Islet precursor cell (in vitro differentiated cells): ENCODE measurements around the gene TBX3.

Source experiments
- DNase-seq: peaks from one replicate; pipeline ENCODE4 v3.0.0-alpha.2; 2018

TBX3 gene

GRCh38 chr12:114682106-114682784 is 1.7 kb downstream of the TBX3 start:
- DNase-seq, result peak; percentile 48

- DNase-seq, result peak; percentile 52
Measured at GRCh38 chr12:114681116-114681871, 2.7 kb downstream of the TBX3 start.

- no peak for DNase-seq
Measured at GRCh38 chr12:114680604-114681069, 3.3 kb downstream of the TBX3 start.

- DNase-seq, result no peak
Measured at GRCh38 chr12:114679942-114680341, 4.0 kb downstream of the TBX3 start.

- peak; percentile 43 for DNase-seq
Measured at GRCh38 chr12:114679452-114679875, 4.5 kb downstream of the TBX3 start.

GRCh38 chr12:114678718-114679117 is 5.3 kb downstream of the TBX3 start:
- peak; percentile 49 for DNase-seq

GRCh38 chr12:114678028-114678427 is 5.9 kb downstream of the TBX3 start:
- no peak for DNase-seq

DNA sequence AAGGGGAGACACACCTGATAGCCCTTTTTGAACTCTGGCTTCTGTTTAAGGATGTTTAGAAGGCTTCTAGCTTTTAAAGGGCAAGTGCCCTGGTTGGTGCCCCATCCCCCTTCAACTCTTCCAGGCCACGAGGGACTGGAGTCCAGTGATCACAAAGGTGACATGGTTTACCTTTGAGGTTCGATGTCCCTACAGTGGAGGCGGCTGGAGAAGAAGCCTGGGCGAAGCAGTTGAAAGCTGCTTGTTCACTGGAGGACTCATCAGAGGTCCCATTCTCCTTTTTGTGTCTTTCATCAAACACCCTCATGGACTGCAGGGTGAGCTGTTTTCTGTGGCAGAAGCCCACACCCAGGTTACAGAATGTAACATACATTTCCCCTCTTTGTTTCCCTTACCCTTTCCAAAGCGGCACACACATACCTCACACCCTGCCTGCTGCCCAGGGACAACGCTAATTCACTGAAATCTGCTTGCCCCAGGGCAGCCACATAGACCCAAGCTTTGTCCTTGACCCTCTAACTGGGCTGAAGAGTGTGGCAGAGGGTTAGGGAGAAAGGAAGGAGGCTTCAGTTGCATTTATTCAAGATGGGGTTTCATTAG is 7.7 kb downstream of the TBX3 start:
- DNase-seq, result peak; percentile 75

- DNase-seq, result peak; percentile 80
Measured at GRCh38 chr12:114674251-114675047, 9.5 kb downstream of the TBX3 start.

- no peak for DNase-seq
Measured at GRCh38 chr12:114673901-114674250, 10.1 kb downstream of the TBX3 start.

GRCh38 chr12:114673169-114673833 is 10.7 kb downstream of the TBX3 start:
- peak; percentile 98 for DNase-seq

DNA sequence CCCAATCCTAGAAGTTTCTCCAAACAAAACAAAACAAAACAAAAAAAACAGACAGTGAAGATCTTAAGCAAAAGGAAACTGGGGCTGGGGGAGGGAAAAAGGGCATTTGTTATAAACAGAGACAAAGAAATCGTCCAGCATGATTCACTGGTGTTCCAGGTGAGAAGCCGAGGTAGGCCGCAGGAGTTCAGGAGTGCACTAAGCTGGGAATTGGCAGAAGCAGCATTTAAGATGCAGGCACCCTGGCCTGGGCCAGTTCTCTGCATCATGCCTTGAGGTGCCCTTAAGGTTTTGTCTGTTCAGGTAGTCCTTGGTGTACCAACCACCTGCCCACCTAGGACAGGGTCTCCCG is 11.2 kb downstream of the TBX3 start:
- no peak for DNase-seq

DNA sequence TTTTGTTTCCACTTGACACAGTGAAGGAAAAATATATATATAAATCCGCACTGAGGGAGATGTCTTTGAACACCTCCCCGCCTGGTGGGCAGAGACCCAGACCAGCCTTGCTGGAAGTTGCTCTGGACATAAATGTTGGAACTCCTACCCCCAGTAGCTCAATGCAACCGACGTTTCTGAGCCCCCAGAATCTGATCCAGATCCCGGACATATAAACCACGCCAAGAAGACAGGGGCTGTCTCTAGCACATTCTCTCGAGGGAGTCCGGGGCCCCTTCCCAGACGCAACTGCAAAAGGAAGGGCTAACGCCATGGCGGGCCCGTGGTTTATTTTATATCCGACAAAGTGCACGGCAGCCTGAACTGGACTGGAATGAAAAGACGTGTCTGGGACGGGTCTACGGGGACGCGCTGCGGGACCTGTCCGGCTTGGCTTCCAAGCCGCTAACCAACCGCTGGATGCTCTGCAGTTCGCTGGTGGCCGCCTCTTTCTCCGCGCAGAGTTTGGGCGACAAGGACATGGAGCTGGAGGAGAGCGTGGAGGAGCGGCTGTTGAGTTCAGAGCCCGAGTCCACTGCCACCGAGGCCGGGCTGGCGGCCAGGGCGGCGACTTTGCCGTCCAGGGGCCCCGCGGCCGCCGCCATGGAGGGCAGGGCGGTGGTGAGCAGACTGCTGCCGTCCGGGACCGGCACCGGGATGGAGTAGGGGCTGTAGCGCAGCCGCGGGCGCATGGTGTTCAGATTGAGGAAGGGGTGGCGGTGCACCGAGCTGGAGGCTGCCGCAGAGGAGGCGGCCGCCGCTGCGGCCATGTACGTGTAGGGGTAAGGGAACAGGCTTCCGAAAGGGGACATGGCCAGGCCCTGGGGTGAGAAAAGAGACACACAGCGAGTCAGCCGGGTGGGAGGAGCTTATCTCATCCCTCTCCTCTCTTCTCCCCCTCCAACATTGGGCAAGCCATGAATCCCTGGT is 12.2 kb downstream of the TBX3 start:
- peak; percentile 89 for DNase-seq

GRCh38 chr12:114671066-114671442 is 12.9 kb downstream of the TBX3 start:
- no peak for DNase-seq

DNA sequence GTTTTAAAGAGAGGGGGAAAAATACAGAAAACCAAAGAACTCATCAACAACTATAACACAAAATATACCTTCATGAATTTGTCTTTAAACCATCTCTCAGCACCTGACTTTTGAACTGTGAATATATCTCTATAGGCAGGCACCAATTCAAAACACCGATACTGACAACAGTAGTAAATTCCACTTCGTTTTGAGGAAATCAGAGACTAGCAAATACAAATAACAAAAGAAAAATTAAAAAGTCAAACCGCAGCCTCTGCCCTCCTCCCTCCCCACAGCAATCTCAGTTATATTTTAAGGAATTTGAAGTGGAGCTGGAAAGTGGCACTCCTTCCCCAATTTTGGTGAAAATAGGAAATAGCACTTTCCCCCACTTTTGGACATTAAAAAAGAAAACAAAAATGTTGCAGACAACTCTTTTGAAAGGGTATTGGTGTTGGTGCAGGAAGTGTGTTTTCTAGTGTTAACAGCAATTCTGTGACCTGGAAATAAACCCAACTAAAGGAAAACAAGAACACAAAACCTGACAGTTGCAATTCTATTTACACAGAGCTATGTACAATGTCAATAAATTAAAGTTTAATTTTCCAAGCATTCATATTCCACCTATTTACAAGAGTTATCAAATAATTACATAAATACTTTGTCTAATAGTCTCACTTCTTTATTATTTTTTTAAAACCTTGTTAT is 13.5 kb downstream of the TBX3 start:
- DNase-seq, result no peak

DNA sequence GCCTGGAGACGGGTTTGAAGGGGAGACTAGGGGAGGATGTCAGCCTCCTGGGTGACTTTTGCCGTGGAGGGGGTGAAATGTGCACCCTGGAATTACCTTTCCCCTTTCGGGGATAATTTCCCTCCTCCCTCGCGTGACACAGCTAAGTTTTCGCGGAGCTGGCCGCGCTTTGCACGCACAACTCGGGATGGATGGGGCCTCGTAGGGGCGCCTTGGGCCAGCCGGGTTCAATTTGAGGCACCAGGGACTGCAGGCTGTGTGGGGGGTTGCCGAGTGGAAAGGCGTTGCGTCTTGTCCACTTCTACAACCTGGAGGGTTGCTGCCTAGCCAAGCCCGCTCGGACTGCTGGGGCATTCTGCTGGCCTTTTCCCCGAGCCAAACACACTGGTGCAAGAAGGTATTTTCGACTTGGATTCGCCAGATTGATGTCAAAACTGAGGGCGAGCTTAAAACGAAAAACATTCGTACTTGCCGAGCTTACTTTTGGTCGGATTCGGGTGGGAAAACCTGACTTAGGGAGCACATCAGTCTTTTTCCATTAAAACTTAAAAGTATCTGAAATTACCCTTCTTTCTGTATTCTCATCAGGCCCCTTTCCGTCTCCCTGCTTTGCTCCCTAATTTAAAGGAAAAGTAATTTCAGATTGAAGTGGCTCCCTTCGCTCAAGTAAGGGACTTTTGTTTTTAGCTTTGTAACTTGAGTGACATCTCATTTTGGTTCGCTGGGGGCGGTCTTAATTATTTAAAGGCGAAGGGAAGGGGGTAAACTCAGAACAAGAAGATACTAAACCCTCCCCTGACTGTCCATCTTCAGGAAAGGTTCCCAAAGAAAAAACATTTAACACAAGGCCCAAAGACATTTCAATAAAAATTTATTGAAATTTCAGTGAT is 14.3 kb downstream of the TBX3 start:
- DNase-seq, result peak; percentile 95

GRCh38 chr12:114668886-114669288 is 15.1 kb downstream of the TBX3 start:
- DNase-seq, result peak; percentile 97

- DNase-seq, result peak; percentile 99
Measured at GRCh38 chr12:114668151-114668885, 15.7 kb downstream of the TBX3 start.

GRCh38 chr12:114667669-114668150 is 16.3 kb downstream of the TBX3 start:
- no peak for DNase-seq
